GM18498 (cell line): ENCODE results near the gene CTNNA2.

Experiments used
- ATAC-seq: cut with Tn5 transposase; IDR thresholded peaks from one replicate; pipeline ENCODE4 v1.9.1; 2021; ENCODE audit warnings: mild to moderate bottlenecking, moderate library complexity; ENCODE audit not compliant: unreplicated experiment

Gene CTNNA2

DNA sequence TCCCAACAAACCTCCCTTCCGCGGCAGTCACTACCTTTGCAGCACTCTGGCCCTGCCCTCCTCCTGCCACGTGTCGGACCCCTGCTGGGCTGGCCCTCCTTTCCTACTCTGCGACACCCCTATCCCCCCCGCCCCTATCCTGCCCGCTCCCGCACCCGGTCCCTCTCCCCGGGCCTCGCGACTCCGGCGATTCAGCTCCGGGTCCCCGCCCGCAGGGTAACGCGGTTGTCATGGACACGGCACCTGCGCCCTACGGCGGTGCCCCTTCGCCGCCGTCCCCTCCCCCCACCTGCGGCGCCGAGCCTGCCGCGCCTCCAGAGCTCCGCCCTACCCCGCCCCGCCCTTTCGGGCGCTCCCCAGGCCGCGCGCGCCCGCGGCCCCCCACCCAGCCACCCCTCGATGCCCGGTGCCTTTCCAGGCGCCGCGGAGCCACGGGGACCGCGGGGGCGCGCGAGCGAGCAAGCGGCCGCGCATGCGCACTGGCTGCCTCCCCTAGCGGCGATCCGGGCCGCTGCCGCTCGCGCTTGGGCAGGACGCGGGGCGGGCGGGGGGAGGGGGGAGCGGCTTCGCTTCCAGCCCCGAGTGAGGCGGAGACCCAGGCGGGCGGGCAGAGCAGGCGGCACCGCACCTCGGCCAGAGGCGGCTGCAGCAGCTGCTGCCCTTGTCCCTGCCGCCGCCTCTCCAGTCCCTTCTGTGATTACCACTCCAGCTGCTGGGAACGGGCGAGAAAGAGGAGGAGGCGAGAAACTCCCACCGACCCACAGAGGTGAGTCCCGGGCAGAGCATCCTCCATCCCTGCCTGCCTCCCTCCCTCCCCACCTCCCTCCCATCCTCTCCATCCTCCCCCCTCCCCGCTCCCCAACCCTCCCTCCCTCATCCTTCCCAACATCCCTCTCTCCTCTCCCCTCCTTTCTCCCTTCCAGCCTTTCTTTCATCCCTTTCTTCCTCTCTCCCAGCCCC lies at the start of gene CTNNA2:
Gene CTNNA2, plus strand, starts transcription at position 610 of the 960 bp plus-strand sequence.
- no peak for ATAC-seq

DNA sequence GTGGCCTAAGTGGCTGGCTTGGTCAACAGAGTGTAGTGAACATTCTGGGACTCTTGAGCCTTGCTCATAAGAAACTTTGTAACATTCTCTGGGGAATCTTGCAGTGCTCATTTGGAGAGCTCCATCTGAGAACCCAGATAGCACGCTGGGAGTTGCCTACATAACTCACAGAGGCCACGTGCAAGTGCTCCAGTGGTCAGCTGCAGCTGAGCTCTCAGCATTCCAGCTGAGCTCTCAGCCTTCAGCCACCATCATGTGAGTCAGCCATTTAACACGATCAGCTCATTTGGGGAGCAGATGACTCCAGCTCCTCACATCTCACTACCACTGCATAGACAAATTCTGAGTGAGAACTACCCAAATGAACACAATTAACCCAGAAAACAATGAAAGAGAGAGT lies 25.5 kb upstream of the CTNNA2 start:
- ATAC-seq: no peak

DNA sequence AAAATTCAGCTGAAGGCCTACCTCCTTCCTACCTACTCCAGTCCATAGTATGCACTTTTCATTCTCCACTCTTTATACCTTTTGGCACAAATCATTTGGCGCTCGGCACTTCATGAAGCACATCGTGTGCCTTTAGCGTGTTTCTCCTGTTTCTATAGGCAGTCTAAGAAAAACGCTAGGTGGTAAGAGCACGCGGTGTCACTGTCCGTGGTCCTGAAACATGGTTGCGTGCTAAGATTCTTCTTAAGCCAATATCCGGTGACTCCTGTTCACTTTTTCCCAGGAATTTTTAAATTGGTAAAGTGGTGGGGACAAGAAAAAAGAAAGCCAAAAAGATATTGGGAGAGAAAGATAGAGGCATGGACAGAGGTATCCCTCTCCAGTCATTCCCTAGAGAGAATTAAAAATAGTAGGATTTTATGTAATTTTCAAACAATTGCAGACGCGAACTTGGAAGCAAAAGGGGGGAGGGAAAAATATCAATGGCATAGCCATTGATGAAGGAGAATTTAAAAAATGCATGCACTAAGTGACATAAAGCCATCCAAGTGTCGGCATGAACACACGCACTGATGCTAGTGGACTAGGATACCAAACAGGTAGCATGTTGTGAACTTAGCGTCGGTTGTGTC lies 1.4 kb upstream of the CTNNA2 start:
- no peak for ATAC-seq

DNA sequence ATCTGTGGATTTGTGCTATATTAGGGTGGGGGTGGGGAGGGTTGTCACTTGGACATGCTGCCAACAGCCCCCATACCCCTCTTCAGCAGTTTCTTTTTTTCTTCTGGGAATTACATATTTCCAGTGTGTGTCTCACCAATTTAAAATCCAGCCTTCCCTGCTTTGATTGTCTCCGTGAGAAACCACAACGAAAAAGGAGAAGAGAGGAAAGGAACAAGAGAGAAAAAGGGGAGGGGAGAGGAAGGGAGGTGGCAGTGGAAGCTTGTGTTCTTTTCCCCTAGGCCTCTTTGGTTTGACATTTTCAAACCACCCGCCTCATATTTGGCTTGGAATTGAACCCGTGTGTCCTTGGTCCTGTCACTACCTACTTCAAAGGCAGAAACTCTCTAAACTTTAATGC lies 860 bp downstream of the CTNNA2 start:
- no peak for ATAC-seq

DNA sequence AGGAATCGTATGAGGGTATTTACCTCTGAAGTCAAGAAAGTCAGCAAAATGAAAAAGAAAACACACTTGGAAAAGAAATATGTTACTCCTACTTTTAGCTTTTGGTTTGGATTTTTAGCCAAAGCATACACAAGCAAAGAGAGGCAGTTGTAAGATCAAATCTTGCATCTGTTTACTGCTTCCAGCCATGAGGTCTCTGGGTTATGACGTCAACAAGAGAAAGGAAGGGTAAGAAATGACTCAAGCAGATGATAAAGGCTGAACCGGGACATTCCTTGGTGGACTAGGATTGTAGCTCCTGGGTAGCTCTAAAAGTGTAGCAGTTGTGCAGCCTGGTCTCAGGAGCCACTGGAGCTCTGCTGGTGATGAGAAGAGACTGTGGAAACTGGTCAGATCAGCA lies 16.8 kb downstream of the CTNNA2 start:
- ATAC-seq: no peak

DNA sequence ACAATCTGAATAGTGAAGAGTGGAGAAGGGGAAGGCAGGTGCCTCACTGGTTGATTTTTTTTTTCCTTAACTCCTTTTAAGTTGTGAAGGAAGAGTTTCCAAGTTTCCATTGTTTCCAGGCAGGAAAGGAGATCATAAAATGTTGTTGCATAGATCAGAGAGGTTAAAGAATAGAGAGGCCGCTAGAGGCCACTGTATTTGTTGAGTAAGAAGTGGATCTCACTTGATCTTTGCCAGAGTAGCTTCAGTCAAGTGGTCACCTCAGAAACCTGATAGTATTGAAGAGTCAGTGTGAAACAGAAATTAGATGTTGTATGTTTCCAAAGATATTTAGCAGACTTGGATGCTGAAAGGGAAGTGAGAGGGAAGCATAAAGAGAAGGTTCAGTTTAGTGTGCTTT lies 17.6 kb downstream of the CTNNA2 start:
- no peak for ATAC-seq

DNA sequence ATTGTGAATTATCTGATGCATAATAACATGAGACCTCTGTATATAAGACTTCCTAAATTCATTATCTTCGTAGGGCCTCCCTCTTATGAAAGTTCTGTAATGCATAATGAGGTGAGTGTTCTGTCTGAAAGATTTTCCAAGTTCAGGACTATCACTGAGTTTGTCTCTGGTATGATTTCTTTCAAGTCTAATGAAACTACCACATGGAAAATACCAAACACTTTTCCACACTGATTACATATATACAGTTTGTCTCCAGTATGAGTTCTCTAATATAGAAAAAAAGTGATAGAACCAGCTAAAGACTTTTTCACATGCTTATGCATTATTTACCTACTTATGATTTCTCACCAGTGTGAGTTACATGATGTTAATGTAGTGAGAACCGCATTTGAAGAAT lies 34.7 kb downstream of the CTNNA2 start:
- ATAC-seq: no peak

DNA sequence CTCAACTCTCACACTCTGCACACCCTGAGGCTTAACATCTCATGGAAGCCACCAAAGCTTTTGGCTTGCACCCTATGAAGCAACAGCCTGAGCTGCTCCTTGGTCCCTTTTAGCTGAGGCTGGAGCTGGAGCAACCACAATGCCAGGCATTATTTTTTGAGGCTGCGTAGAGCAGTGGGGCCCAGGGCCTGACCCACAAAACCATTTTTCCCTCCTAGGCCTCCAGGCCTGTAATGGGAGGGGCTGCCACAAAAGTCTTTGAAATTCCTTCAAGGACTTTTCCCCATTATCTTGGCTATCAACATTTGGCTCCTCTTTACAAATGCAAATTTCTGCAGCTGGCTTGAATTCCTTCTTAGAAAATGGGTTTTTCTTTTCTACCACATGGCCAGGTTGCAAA lies 39.8 kb downstream of the CTNNA2 start:
- ATAC-seq: no peak

DNA sequence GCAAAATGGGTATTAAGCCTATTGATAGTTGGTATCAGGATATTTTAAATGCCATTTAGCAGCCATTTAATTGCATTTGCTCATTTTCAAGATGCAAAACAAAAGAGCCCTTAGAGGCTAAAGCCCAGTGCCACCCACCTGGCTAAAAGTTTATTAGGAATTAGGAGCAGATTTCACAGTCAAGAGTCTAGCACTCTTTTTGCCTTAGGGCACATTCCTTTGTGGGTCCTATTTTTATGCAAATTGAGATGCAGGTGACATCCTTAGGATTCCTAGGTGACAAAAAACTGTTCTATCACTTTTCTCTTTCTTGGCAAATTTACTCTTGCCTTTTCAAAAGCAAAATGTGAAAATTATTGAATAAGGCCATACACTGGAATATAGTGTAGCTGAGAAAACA lies 42.0 kb downstream of the CTNNA2 start:
- ATAC-seq: no peak

DNA sequence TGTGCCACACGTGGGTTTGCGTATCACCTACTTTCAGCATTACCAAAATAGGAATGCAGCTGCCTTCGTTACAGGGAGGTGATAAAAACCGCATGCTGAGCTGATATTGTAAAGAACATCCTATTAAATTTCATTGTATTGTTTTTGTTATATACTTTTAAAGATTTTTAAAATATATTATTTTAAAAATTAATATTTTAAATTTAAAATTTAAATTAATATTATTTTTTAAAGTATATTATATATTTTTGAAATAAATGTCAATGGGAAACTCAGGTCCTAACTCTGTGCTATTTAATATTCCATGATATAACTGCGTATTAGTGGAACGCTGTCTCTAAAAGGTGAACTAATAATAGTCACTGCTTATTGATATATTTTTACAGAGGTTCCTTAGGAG lies 51.2 kb downstream of the CTNNA2 start:
- no peak for ATAC-seq

DNA sequence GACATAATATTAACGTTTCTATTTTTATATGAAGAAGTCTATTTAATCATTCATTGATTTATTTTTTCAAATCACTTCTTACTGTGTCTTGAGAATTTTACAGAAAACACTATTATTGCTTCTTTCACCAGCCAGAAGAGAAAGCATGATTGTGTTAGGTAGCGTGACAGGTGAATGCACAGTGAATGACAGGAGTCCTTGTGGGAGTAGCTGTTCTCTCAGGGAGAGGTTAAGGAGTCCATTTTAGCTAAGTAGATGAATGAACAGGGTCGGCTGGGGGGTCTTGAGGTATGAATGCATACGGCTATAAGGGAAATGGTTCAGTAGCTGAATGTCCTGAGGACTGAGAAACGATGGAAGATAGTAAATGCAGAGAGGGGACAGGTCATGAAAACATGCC lies 56.2 kb downstream of the CTNNA2 start:
- ATAC-seq: no peak

DNA sequence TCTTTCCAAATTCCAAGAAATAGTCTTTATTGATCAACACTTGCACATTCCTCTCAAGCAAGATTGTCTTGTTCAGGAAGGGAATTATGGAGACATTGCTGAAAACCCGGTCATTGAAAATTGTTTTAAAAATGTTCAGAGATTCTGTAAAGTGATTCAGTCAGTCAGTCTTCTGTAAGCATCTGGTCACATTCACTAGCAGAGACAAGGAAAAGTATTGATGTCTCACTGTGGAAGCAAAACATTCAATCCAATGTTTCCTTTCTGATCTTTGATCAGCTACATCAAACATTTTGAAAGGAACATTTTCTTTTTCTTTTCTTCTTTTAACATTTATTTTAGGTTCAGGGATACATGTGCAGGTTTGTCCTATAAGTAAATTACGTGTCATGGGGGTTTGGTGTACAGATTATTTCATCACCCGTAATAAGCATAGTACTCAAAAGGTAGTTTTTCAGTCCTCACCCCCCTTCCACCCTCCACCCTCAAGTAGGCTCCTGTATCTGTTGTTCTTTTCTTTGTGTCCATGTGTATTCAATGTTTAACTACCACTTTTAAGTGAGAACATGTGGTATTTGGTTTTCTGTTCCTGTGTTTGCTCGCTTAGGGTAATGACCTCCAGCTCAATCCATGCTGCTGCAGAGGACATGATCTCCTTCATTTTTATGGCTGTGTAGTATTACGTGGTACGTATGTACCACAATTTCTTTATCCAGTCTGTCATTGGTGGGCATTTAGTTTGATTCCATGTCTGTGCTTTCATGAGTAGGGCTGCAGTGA lies 61.2 kb downstream of the CTNNA2 start:
- ATAC-seq: no peak

DNA sequence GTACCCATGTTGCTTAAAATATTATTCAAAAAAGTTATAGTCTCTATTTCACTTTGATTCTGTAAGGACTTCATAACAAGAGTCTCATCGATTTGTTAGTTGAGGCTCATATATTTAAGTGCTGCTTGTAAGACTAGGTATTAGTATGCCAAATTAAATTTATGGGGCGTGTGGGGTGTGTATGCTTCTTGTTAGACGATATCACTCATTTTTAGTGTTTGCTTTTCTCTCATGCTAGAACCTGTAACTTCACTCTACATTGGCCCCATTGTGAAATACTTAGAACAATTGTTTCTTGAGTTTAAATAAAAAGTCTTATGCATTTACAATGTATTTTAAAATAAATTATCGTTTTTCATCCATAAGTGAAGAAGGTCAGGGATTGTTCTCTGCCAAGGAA lies 63.6 kb downstream of the CTNNA2 start:
- no peak for ATAC-seq

DNA sequence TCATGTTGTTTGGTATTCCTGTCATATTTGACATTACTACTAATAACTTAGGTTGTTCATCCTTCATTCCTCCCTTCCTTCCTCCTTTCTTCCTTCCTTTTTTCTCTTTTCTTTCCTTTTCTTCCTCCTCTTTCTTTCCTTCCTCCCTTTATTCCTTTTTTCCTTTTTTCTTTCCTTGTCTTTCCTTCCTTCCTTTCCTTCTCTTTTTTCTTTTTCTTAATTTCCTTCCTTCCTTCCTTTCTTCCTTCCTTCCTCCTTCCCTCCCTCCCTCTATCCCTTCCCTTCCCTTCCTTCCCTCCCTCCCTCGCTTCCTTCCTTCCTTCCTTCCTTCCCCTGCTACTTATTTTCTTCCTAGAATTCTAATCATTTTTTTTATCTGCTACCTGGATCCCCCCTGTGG lies 66.1 kb downstream of the CTNNA2 start:
- ATAC-seq: no peak

DNA sequence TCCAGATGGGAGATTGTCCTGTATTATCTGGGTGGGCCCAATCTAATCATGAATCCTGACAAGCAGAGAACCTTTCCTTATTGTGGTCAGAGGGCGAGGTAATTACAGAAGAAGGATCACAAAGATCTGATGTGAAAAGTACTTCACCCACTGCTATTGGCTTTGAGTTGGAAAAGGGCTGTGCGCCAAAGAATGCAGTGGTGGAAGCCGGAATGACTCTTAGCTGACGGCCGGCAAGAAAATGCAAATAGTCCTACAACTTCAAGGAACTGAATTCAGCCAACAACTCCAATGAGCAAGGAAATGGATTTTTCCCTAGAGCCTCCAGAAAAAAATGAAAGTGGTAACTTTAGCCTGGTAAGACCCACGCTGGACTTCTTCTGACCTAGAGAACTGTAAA lies 67.3 kb downstream of the CTNNA2 start:
- ATAC-seq: no peak

DNA sequence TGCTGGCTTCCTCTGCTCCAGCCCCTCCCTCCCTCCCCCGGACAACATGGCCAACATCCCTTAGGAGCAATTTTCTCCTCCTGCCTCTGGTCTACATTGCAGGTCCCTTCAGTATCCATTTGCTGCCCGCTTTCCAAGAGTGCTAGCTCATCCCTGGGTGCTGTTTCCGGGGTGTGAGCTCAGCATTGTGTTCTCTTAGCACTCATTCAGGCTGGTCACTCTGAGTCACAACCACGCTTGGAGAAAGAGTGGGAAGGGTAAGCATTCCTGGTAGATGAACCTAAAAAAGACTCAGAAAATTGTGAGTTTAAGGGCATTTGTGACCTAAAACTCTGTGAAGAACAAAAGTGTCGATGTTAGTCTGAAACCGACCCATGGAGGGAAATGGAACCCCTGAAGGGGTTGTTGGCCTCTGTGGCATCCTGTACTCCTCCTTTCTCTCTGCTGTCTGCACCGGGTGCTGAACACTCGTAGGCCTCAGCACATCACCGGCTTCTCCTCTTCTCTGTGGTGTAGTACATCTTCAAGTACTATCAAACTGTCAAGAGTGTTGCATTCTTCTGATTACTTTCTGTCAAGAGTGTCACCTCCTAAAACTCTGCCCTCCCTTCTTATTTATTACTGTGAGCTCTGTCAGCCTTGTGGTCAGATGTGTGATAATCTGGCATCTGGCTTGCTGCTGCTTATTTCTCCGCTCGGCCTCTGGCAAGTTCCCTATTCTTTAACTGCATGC lies 73.0 kb downstream of the CTNNA2 start:
- no peak for ATAC-seq

DNA sequence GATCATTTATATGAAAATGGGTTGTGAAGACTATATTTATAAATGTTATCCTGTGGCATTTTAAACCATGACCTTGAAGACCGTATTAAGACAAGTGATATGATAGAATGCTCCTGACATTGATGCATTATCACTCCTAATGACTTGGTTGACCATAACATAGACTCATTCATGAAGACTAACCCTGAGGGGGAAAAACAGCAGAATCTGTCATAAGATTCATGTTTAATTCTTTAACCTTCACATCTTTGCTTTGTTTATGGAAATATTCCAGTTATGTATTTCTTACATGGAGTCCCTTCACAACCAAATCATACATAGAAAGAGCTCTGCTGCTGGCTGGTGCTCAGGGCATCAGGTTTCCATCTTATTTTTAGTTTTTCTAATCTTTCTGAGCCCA lies 78.4 kb downstream of the CTNNA2 start:
- ATAC-seq: no peak

DNA sequence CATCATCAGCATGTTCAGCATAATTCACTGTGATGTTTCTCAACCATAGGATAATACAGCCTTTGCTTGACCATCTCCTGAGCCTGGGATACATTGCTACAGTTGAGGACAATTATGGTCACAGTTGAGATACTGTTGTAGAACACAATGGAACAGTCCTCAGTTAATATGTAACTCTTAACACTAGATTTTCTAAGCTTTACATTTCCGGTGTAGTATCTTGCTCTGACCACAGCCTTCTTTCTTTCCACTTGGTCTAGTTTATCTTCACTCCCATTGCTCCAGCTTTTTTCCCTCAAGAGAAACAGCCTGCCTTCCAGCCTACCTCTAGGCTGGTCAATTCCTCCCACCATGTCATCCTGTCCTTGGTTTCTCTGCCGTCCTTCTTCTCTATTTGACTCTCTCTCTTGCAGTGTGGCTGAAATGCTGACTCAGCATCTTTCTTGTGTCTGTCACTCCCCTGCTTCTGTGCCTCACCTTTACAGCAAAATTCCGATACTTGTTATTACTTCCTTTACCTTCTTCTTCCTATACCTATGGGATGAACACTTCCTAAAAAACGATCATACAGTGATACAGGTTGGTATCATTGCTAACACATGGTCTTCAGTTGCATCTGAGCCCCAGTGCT lies 80.5 kb downstream of the CTNNA2 start:
- no peak for ATAC-seq

DNA sequence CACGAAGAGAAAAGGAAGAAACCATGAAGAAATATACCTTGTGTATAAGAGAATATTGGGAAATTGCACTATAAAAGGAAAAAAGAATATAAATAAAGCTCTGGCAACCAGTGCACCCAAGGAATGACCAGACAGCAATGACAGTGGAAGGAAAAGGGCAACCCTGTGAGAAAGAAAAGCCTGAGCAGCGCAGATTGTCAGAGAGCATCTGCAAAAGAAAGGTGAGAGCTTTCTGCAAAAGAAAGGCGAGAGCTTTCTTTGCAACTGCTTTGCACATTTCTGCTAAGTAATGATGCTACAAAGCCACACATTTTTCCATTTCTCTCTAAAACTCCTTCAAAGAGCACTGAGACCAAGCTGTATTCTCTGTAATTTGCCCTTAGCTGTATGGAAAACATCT lies 83.6 kb downstream of the CTNNA2 start:
- ATAC-seq: no peak

DNA sequence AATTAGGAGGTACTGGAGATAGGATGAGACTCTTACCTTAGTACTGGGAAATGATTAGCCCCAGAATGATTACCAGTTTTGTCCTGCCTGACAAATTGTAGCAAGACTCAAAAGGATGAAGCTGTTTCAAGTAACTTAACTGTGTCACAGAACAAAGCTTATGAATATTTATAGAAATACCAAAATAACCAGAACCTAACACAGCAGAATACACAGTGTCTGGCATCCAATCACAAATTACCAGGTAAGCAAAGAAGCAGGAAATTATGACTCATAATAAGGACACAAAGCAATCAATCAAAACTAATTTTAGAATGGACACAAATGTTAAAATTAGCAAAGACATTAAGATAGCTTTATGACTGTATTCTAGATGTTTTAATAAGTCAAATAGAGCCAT lies 91.9 kb downstream of the CTNNA2 start:
- no peak for ATAC-seq
